ENCODE data around the gene CAMLG.

The CAMLG gene

DNA sequence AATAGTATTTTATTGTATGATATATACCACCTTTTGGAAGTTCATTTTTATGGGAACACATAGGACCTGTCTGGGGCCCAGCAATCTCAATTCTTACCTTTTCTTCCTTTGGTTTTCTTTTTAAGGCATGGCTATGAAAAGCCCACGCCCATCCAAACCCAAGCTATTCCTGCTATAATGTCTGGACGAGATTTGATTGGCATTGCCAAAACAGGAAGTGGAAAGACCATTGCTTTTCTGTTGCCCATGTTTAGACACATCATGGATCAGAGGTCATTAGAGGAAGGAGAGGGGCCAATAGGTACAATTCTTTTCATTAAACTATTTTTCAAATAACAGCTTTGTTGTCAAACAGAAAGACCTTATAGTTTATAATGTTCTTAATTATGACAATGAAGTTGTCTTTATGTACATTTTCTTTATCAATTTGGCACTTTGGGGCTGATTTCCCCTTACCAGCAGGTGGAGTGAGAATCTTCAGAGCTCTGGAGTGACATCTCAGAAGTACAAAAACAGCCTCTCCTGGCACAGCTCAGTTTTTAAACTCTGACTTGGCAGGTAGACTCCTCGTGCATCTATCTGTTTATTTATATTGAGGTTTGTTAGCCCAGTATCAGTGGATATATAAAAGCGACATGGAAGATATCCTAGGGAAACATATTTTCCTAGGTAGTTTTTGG is 46.0 kb downstream of the CAMLG start:
- no peak for DNase-seq (ENCODE audit: low spot score)

GRCh38 chr5:134784946-134785620 is 46.7 kb downstream of the CAMLG start:
- no peak for DNase-seq (ENCODE audit: low spot score)

GRCh38 chr5:134787692-134788091 is 49.3 kb downstream of the CAMLG start:
- DNase-seq (ENCODE audit: low spot score): no peak

- DNase-seq (ENCODE audit: low spot score): no peak
These were observed 53.2 kb downstream of the CAMLG start for GRCh38 chr5:134791580-134791979.

- no peak for DNase-seq (ENCODE audit: low spot score)
These were observed 53.9 kb downstream of the CAMLG start for GRCh38 chr5:134792286-134792685.

GRCh38 chr5:134793111-134793510 is 54.8 kb downstream of the CAMLG start:
- DNase-seq (ENCODE audit: low spot score): no peak

DNA sequence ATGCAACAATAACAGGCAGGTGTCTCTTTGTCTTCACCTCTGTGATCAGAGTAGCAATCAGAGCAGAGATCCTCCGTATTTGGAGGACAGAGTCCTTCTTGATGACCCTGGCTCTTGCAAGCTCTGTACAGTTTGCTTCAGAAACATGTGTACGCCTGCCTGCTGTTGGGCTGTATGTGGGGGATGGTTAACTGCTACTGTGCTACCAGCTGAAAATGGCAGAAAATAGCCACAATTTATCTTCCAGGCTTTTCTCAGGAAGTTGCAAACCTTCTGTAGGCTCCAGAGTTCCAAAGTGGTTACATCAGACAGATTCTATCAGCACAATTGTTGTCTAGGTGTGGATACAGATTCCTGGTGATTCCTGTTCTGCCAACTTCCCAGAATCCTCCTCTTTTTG is 55.7 kb downstream of the CAMLG start:
- no peak for DNase-seq (ENCODE audit: low spot score)

DNA sequence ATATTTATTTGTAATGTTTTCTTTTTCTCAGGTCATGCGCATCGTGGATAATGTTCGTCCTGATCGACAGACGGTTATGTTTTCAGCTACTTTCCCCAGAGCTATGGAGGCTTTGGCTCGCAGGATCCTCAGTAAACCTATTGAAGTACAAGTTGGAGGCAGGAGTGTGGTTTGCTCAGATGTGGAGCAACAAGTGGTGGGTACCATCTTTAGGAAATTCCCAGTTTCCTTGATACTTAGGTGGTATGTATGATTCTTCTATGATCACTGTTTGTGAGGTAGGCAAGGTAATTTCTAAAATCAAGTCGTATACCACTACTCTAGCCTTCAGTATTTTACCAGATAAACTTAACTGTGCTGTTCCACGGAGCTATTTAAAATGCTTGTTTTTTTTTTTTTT is 56.5 kb downstream of the CAMLG start:
- DNase-seq (ENCODE audit: low spot score): no peak

DNA sequence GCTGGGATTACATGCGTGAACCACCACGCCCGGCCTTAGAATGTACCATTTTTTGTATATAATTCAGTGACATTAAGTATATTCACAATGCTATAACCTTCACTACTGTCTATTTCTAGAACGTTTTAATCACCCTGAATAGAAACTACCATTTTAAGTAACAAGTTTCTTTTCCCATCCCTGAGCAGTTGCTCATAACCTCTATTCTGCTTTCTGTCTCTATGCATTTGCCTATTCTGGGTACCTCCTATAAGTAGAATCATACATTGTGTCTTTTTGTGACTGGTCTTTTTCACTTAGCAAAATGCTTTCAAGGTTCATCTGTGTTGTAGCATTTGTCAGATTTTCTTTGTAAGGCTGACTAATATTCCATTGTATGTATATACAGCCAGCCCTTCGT is 60.1 kb downstream of the CAMLG start:
- no peak for DNase-seq (ENCODE audit: low spot score)
